ENCODE data around the gene PROP1.
"Not testable (repeated sequence)": the region's sequence is repeated elsewhere in the genome, so short reads cannot be mapped to it uniquely, and the experiment has no call there.

PROP1 gene

GRCh38 chr5:177943805-177944736 is 52.0 kb downstream of the PROP1 start:
- DNase-seq: peak; percentile 66

GRCh38 chr5:177942896-177943295 is 53.1 kb downstream of the PROP1 start:
- not testable (repeated sequence) for DNase-seq
